K562 treated with DMSO at 1 percent for 48 hours (cell line): ENCODE measurements around the gene CASP2. TPM values are rescaled to one million over a fixed set of nuclear protein-coding genes. Genes with fewer than 3 reads are reported as not detected.

Source experiments
- total RNA-seq: library from RNA; unstranded; fragments of 300-600 nt; gene quantifications from 2 replicates; pipeline ENCODE4 v1.2.3, GENCODE V29; 2022; ENCODE audit warnings: low replicate concordance; ENCODE audit errors: extremely low read depth

Gene CASP2
- not detected in 2 replicates for total RNA-seq

DNA sequence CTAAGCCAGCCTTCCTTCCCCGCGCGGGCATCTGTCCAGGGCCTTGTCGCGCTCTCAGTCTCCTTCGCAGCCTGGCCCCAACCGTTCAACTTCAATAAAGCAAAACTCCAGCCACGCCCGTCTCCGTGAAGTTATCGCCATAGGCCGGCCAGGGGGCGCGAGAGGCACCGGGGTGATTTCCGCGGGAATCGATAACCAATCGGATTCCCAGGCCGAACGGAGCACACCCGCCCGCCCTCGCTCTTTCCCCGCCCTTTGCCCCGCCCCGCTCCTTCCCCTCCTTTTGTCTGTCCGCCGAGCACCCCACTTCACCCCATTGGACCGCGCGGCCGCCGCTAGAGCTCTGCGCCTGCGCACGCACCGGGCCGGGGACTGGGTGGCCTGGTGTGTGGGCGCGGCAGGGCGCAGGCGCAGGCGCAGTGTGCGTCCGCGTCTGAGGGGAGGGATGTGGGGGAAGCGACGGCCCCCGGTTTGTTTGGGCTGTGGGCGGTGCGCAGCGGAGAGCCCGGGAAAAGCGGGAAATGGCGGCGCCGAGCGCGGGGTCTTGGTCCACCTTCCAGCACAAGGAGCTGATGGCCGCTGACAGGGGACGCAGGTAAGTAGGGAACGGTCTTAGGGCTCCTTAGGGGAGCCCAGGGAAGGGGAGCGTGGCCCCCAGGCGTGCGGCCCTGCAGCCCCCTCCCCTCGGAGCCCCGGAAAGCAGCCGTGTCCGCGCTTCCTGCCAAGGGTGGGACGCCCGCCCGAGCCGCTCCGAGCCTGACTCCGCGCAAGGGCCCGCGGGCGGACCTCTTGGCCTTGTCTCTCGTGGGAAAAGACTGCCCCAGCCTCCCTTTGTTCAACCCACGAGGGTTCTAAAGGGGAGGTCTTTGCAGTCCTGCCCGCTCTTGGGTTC is at the start of gene CASP2:
Gene CASP2, plus strand, starts transcription at position 417 of the 892 bp plus-strand sequence. Its CDS starts 105 bp downstream, at position 522.

GRCh38 chr7:143263266-143264195 is 24.6 kb upstream of the CASP2 start, which contains the start of gene GSTK1:
GSTK1 (plus strand) TSS chr7:143263441; CDS start chr7:143263514, 73 bp downstream.

DNA sequence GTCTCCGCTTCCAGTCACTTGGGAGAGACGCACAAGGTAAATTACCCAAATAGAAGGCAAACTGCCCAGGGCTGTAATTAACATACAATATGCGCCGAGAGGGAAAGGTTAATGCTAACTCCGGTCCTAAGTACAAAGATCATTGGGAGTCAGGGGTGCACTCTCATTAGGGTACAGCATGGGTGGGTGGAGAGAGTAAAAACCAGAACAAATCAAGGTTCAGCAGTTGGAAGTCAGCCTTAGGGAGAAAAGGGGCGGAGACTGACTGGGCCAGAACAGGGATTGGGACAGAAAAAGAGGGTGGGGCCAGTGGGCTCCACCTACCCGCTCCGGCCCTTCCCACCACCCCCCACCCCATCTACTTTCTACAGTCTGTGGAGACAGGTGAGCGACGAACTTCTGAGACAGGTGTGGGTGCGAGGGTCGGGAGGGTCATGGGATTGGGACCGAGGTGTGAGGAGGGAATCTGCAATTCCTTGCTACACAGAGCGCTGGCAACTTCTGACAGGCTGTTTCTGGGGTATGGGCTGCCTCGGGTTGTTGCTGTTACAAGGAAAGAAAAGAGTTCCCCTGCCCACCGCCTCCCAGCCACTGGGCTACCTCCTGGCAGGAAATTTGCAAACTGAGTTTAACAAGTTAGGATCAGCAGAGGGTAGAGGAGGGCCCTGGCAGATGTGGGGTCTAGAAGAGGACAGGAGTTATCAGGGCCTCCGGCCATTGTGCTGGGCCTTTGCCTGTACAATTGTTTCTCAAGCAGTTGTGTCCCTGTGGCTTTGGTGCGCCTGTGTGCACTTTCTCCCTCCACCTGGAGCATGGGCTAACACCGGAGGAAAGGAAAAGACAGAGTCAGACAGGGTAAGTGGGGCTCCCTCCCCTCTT is 3.3 kb upstream of the CASP2 start, which contains the start of gene TMEM139:
Gene TMEM139, plus strand, starts transcription at position 368 of the 879 bp plus-strand sequence. CDS start 1,000 bp downstream, outside the sequence.

DNA sequence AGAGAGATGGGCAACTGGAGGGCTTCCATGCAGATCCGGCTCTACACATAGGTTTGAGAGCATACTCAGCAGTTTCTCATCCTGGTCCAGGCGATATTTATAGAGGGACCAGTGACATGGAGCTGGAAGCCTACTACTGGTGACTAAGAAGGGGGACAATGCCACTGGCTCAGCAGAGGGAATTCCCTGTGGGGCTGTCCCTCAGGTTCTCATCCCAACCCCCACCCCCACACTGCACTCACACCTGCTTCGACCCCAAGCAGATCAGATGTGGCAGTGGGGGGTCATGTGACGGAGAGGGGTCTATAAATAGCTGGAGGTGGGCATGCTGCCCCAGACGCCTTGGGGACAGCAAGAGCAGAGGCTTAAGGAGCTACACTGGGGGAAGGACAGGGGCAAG is 27.6 kb downstream of the CASP2 start, which contains the start of gene CLCN1:
Gene CLCN1, plus strand, starts transcription at position 336 of the 400 bp plus-strand sequence. CDS start 102 bp downstream, outside the sequence.

Other genes with a start within 250 kb of the CASP2 start
- gene OR6V1, start 236.0 kb upstream of the CASP2 start, total RNA-seq = not detected in 2 replicates
- not detected in 2 replicates for gene PIP, start 156.3 kb upstream of the CASP2 start, total RNA-seq
- gene TAS2R39, start 104.9 kb upstream of the CASP2 start, total RNA-seq = not detected in 2 replicates
- gene TAS2R40, start 66.3 kb upstream of the CASP2 start, total RNA-seq = not detected in 2 replicates
- 397 TPM in 1 of 2 replicates, not detected in the other for gene GSTK1, start 24.9 kb upstream of the CASP2 start, total RNA-seq
- not detected in 2 replicates for gene TMEM139, start 3.4 kb upstream of the CASP2 start, total RNA-seq
- not detected in 2 replicates for gene CLCN1, start 27.8 kb downstream of the CASP2 start, total RNA-seq
- not detected in 2 replicates for gene FAM131B, start 74.4 kb downstream of the CASP2 start, total RNA-seq
- gene ZYX, start 93.0 kb downstream of the CASP2 start, total RNA-seq = not detected in 2 replicates
- gene EPHA1, start 120.5 kb downstream of the CASP2 start, total RNA-seq = not detected in 2 replicates
- not detected in 2 replicates for gene TAS2R60, start 155.1 kb downstream of the CASP2 start, total RNA-seq
- gene TAS2R41, start 189.5 kb downstream of the CASP2 start, total RNA-seq = not detected in 2 replicates